Ascending aorta (tissue), 2 donors: Measurements from ENCODE around the gene TRIO. TPM values are rescaled to one million over a fixed set of nuclear protein-coding genes. Genes with fewer than 3 reads are reported as not detected.

Experiments
- DNase-seq, 2 donors: peaks; one replicate each; pipeline ENCODE4 v3.0.0-alpha.2; 2019; ENCODE audit warnings: low spot score in 2 of 2
- H3K27ac ChIP-seq, 2 donors: fragments of 200-600 bp; sonication (generic); one replicate each; pipeline ENCODE4 v1.5.1; 2016 to 2017; ENCODE audit warnings: mild to moderate bottlenecking in 1 of 2
- H3K27me3 ChIP-seq: fragments of 200-600 bp; sonication (generic); one replicate; pipeline ENCODE4 v1.5.1; 2017
- H3K36me3 ChIP-seq, 2 donors: fragments of 200-600 bp; sonication (generic); one replicate each; pipeline ENCODE4 v1.5.1; 2016
- H3K4me1 ChIP-seq, 2 donors: fragments of 200-600 bp; sonication (generic); one replicate each; pipeline ENCODE4 v1.5.1; 2016 to 2017; ENCODE audit warnings: mild to moderate bottlenecking in 1 of 2
- H3K4me3 ChIP-seq, 2 donors: fragments of 200-600 bp; sonication (generic); one replicate each; pipeline ENCODE4 v1.5.1; 2016 to 2017; ENCODE audit warnings: mild to moderate bottlenecking in 1 of 2
- H3K9me3 ChIP-seq, 2 donors: fragments of 200-600 bp; sonication (generic); one replicate each; pipeline ENCODE4 v1.5.1; 2016
- intact Hi-C: fragments of 100-400 bp; cut with DNase I; formaldehyde crosslinking; loops from one replicate; pipeline ENCODE4 v1.15.1; 2023
- total RNA-seq: library from RNA; depleted of rRNA; stranded (reverse); fragments of >200 nt; gene quantifications from one replicate; pipeline ENCODE4 v1.1.0, GENCODE V29; 2016
- TF ChIP-seq, protein P1 (sequence below), 3 experiments: fragments of 200-600 bp in 2 of 3; fragments of 450-650 bp in 1 of 3; sonication (generic) in 2 of 3; IDR thresholded peaks; one replicate each; pipeline ENCODE4 v1.5.1; 2016 to 2019; ENCODE audit warnings: antibody characterized with exemption in 3 of 3, mild to moderate bottlenecking in 1 of 3, moderate library complexity in 1 of 3

The TRIO gene
- total RNA-seq, 1 donor from 2014 or later, result 262 TPM

DNA sequence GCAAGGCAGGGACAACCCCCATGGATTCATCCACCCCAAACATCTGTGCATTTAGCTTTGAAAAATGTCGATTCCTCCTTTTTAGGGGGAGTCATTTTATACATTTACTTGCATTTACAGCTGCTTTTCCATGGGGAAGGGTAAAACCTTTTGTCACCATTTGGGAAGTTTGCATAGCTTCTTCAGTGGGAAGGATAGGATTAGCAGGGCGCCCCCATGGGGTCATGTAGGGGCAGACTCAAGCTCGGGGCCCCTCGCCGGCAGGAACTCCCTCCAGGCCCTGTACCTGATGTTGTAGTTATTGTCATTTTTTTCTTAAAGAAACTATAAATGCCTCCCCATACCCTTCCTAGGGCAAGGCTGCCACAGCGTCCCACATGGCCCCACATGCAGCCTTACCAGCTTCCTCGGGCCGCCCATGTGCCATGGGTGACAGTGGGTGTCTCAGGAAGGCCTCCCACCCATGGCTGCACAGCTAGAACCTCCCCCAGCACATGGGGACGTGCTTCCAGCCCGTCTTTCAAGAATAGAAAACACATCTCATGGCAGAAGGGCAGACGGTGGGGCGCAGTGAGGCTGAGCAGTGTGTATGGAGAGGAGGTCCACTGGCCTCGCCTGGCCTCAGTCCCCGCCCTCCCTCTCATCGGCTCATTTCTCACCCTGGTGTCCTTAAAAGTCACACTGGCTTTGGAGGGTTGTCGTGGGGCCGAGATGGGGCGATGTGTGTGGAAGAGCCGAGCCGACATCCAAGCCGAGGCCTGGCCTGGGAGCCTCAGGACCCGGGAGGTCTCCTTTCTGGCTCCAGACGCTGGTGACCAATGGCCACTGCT lies 362.4 kb downstream of the TRIO start:
- TF ChIP-seq, protein P1, sequence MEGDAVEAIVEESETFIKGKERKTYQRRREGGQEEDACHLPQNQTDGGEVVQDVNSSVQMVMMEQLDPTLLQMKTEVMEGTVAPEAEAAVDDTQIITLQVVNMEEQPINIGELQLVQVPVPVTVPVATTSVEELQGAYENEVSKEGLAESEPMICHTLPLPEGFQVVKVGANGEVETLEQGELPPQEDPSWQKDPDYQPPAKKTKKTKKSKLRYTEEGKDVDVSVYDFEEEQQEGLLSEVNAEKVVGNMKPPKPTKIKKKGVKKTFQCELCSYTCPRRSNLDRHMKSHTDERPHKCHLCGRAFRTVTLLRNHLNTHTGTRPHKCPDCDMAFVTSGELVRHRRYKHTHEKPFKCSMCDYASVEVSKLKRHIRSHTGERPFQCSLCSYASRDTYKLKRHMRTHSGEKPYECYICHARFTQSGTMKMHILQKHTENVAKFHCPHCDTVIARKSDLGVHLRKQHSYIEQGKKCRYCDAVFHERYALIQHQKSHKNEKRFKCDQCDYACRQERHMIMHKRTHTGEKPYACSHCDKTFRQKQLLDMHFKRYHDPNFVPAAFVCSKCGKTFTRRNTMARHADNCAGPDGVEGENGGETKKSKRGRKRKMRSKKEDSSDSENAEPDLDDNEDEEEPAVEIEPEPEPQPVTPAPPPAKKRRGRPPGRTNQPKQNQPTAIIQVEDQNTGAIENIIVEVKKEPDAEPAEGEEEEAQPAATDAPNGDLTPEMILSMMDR (IDR thresholded peaks at IDR 0.05), result no peak
- peak in 1 of 2 donors; percentile 60 for DNase-seq
- intact Hi-C loops, result no loop called here
- Histone ChIP-seq H3K27ac (no peak overlapping the region), H3K4me3 (no peak overlapping the region), H3K4me1 (no peaks in the 10 kb centered on the region), H3K27me3 (no peaks in the 10 kb centered on the region), H3K36me3 (peaks cover 66 to 74% of the 10 kb centered on the region in 2 donors), H3K9me3 (no peaks in the 10 kb centered on the region)

DNA sequence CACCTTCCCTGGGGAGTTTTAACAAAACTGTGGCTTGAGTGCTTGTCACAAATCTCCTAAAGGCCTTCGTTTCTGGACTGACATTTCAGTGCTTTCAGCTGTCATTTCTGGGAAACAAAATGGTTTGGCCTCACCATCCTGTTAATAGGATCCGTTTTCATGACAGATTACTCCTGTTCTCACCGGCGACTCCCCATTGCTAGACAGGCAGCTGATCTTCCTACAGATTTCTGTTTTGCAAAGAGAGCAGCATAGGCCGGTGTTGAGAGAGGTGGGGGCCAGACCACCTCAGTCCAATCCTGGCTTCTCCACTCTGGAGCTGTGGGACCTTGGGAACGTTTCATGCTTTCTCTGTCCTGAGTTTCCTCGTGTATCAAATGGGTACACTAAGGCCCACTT lies 363.0 kb downstream of the TRIO start:
- Histone ChIP-seq H3K4me3 (no peak overlapping the region), H3K4me1 (no peaks in the 10 kb centered on the region), H3K27ac (no peak overlapping the region), H3K27me3 (no peaks in the 10 kb centered on the region), H3K9me3 (no peaks in the 10 kb centered on the region), H3K36me3 (peaks cover 63 to 70% of the 10 kb centered on the region in 2 donors)
- no peak for DNase-seq
- intact Hi-C loops, result no loop called here
- TF ChIP-seq, protein P1 (IDR thresholded peaks at IDR 0.05), result no peak

DNA sequence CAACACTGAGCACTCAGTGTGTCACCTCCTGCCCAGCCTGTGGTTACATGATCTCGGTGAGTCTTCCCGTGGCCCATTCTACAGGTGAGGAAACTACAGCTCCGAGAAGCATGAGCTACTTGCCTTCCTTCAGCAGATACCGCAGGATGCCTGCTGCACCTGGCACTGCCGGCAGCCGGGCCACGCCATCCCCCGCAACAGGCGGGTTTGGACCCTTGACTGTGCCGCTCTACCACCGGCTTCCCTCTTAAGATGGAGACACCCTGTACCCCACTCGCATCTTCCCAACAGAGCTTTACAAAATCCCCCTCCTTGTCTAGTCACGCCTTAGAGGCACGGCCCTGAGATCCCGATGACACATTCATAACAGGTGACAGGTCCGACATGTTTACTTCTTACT lies 363.5 kb downstream of the TRIO start:
- no peak overlapping the region for H3K27ac ChIP-seq
- H3K27me3 ChIP-seq, result no peaks in the 10 kb centered on the region
- intact Hi-C loops, result no loop called here
- H3K9me3 ChIP-seq, result no peaks in the 10 kb centered on the region
- no peak overlapping the region for H3K4me3 ChIP-seq
- no peak for DNase-seq
- TF ChIP-seq, protein P1 (IDR thresholded peaks at IDR 0.05), result no peak
- peaks cover 60 to 65% of the 10 kb centered on the region in 2 donors for H3K36me3 ChIP-seq
- no peaks in the 10 kb centered on the region for H3K4me1 ChIP-seq

DNA sequence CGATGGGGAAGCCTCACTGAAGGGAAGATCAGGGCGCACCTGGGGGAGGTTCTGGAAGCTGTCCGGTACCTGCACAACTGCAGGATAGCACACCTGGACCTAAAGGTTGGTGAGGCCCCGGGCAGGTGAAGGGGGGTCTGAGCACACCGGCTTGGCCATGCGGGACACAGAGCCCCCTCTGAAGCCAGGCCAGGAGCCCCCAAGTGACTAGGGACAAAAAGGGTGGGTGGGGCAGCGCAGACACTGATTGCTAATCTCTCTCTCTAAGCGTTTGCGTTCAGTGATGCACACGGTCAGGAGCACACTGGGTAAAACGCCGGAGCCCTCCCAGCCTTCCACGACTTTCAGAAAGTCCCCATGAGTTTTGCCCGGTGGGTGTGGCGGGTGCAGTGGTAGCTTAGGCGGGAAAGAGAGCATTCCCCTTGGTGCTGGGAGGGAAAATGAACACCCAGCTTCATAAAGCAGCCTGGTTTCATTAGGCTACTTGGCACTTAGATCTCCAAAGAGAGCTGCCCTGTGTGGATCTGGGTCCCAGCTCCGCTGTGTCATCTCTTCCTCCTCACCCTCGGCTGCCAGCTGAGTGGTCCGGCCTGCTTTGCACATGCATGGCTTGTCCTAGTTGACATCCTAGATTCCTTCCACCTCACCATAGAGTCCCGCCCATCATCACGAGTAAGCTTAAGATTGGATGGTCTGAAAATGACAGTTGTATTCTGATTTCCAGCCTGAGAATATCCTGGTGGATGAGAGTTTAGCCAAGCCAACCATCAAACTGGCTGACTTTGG lies 364.2 kb downstream of the TRIO start:
- H3K4me1 ChIP-seq, result no peaks in the 10 kb centered on the region
- H3K9me3 ChIP-seq, result no peaks in the 10 kb centered on the region
- intact Hi-C loops, result no loop called here
- no peak overlapping the region for H3K4me3 ChIP-seq
- TF ChIP-seq, protein P1 (IDR thresholded peaks at IDR 0.05), result no peak
- H3K36me3 ChIP-seq, result peaks cover 55 to 58% of the 10 kb centered on the region in 2 donors
- H3K27me3 ChIP-seq, result no peaks in the 10 kb centered on the region
- no peak overlapping the region for H3K27ac ChIP-seq
- no peak for DNase-seq

DNA sequence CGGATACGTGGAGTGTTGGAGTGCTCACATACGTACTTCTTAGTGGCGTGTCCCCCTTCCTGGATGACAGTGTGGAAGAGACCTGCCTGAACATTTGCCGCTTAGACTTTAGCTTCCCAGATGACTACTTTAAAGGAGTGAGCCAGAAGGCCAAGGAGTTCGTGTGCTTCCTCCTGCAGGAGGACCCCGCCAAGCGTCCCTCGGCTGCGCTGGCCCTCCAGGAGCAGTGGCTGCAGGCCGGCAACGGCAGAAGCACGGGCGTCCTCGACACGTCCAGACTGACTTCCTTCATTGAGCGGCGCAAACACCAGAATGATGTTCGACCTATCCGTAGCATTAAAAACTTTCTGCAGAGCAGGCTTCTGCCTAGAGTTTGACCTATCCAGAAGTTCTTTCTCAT lies 364.9 kb downstream of the TRIO start:
- TF ChIP-seq, protein P1 (IDR thresholded peaks at IDR 0.05), result no peak
- H3K27me3 ChIP-seq, result no peaks in the 10 kb centered on the region
- DNase-seq, result no peak
- H3K36me3 ChIP-seq, result peaks cover 49 to 51% of the 10 kb centered on the region in 2 donors
- intact Hi-C loops, result no loop called here
- H3K4me1 ChIP-seq, result no peaks in the 10 kb centered on the region
- no peaks in the 10 kb centered on the region for H3K9me3 ChIP-seq
- H3K4me3 ChIP-seq, result no peak overlapping the region
- no peak overlapping the region for H3K27ac ChIP-seq
